ENCODE measurements around the gene NT5DC1.
A peak's percentile ranks its signal among the peaks of the same experiment; 100 is the strongest.
"Not testable (repeated sequence)": the region's sequence is repeated elsewhere in the genome, so short reads cannot be mapped to it uniquely, and the experiment has no call there.

The NT5DC1 gene

GRCh38 chr6:116090251-116090650 is 10.4 kb upstream of the NT5DC1 start:
- DNase-seq (ENCODE audit: low read depth): no peak

DNA sequence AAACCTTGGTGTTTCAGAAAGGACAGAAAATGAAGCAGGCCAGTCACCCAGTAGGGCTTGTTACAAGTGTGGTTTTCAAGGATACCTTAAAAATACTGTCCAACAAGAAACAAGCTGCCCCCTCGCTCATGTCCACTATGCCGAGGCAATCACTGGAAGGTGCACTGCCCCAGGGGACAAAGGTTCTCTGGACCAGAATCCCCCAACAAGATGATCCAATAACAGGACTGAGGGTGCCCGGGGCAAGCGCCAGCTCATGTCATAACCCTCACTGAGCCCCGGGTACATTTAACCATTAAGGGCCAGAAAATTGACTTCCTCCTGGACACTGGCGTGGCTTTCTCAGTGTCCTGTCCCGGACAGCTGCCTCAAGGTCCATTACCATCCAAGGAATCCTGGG is 6.6 kb upstream of the NT5DC1 start:
- no peak for DNase-seq (ENCODE audit: low read depth)

- DNase-seq (ENCODE audit: low read depth): not testable (repeated sequence)
Observed at GRCh38 chr6:116096048-116096759, 4.4 kb upstream of the NT5DC1 start.

DNA sequence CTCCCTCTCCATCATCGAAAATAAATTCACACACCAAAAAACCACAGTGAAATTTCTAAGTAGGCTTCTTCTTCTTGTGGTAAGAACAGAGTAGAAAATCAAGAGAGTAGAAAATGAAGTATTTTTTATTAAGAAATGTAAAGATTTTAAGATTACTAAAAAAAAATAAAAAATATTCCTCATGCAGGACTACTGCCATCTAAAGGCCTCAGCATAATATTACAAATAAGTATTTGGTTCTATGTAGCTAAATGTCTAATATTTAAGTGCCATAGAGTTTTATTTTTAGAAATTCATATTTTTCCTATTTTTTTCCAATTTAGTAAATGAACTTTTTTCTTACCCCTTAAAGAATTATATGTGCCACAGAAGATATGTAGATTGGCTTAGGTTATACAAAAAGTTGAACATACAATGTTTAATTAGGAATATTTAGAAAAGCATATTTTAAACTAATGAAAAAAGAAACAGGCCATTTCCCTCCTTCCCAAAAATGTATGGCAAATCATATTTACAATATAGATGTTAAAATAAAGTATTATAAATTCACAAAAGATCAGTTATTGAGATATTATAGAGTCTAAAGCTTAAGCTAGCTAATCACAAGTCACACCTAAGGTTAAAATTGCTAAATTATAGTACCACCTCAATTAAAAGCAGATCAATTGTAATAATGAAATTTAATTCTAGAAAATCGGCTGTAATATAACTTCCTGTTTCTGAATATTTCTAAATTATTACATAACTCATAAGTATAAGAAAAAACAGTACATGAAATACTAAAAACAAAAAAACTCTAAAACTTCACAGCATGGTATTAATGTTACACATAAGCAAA is 3.5 kb upstream of the NT5DC1 start:
- no peak for DNase-seq (ENCODE audit: low read depth)

DNA sequence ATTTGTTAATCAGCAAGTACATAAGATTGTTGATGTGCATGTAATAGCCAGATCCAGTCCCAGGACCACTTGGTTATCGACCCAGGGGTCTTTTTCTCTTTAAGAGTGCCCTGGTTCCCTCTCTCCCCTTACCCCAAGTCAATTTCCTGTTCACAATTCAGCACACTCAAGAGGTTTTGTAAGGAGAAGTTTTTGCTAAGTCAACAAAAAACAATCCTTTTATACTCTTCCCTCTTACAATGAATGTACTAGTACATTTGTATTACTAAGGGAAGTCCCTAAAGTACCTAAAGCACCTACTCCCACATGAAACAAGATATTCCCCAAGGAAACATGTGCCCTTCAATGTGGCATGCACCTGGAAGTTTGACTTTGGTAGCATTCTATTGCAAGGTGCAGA is 1.6 kb upstream of the NT5DC1 start:
- DNase-seq (ENCODE audit: low read depth): no peak

GRCh38 chr6:116101302-116101718 is 657 bp downstream of the NT5DC1 start:
- DNase-seq (ENCODE audit: low read depth): no peak

- no peak for DNase-seq (ENCODE audit: low read depth)
Observed at GRCh38 chr6:116101790-116102189, 1.1 kb downstream of the NT5DC1 start.

DNA sequence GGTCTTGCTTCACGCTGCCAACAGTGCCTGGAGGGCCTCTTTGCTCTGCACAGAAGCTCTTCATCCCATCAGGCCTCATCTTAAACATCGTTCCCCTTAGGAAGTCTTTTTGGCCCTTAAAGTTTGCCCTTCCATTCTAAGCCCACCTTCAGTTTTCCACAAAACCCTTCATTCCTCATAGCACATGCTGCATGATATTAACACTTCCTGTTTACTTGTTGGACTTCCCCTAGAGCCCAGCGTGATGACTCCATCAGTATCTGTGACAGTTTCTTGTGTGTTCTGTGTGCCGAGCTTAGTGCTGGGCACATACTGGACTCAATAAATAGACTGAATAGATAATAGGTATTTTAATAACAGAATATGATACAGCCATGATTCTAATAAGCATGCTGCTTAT is 2.2 kb downstream of the NT5DC1 start:
- DNase-seq (ENCODE audit: low read depth): no peak

DNA sequence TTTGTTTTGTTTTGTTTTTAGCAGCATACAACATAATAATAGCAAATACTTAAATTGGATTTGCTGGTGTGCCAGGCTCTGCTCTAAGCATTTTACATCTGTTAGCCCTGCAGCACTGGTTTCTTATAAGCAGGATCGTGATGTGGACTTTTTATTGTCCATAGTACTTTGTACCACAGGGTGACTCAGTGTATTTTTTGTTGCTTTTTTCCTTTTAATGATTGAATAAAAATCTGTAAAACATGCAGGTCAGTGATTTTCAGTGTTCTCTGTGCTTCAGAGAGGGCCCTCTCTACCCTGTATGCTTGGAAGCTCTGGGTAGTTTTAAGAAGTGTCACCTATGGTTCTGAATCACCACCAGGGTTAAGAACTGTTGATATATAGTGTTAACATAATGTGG is 4.0 kb downstream of the NT5DC1 start:
- no peak for DNase-seq (ENCODE audit: low read depth)

- DNase-seq (ENCODE audit: low read depth): no peak
Observed at GRCh38 chr6:116105247-116105646, 4.6 kb downstream of the NT5DC1 start.

DNA sequence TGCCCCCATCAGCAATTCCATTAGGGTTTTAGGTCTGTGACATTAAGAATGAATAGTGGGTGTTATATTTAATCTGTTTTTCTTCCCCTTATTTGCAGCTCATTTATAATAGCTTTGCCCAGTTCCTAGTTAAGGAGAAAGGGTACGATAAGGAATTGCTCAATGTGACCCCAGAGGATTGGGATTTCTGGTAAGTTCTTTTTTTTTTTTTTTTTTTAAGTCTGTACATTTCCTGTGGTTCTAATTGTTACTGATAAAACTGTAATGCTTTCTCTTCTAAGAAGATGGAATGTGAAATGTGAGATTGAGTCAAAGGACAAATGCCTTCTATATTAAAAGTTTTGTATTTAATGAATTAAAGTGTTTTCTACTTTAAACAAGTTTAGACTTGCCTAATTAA is 5.5 kb downstream of the NT5DC1 start:
- DNase-seq (ENCODE audit: low read depth): no peak

DNA sequence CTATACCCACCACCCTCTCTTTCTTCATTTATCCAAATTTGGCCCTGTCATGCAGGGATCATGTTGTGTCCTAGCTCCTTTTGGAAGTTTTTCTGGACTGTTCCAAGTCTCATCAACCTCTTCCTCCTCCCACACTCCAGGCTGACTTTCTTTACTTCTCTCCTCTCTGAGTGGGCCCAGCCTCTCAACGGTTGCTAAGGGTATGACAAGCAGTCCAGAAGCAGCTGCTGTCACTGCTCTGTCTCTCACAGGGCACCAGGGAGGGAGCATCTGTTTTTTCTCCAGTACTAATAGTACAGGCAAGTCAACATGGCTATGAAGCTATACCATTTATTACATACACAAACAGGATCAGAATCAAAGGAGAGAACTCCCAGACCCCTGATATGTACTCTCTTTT is 8.2 kb downstream of the NT5DC1 start:
- no peak for DNase-seq (ENCODE audit: low read depth)

DNA sequence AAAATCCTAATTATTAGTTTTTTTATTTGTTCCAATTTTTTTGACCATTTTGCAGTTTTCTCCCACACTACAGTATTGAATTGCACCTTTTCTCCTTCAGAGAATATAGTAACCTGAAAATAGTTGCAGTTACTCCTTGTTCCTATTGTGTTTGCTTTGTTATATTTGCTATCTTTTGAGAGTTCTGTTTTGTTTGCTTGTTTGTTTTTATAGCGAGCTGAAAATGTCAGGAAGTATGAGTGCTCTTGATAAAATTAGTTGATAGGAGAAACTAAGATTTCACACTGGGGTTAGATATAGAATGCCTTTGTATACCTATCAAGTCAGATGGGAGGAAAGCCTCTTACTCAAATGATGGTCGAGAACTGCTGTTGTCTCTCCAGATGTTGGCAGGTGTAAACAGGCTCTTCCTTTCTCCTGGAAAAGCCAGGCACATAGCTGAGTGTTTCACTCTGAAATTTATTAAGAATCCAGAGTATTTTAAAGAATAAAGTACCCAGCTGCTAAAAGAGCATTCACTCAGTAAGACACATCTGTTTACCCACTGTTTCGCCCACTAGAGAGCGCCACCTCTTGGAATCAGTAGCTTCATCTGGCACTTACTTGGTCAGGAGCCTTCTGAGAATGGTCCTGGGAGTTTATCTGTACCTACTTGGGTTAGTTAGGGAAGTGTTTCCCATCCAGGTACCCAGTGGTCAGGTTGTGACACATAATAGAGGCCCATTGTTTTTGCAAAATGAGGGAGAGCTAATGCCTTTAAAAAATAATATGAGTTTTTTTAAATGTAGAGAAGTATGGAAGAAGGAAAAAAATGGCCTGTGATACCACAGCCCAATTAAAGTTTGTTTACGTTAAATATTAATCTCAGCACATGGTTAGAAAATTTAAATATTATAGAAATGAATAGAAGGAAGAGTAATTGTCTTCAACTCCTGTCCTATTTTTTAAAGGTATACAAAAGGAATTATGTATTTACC is 11.2 kb downstream of the NT5DC1 start:
- DNase-seq (ENCODE audit: low read depth): no peak

DNA sequence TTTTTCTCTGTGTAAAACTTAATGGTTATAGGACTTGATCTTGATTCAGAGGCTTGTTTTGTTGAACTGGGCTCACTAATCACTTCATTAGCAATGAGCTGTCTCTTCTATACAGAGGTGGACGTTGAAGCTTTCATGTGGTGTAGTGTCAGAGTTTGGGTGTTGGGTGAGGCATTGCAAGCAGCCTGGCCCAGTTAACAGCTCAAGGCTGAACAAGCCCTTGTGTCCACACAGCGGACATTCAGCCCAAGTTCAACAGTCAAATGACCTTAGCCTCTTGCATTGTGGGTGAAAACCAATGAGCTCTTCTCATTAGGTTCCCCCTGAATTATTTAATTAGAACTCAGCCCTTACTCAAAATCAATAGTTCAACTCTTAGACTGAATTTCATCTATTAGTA is 12.7 kb downstream of the NT5DC1 start:
- DNase-seq (ENCODE audit: low read depth): no peak

GRCh38 chr6:116115781-116116180 is 15.1 kb downstream of the NT5DC1 start:
- no peak for DNase-seq (ENCODE audit: low read depth)

- no peak for DNase-seq (ENCODE audit: low read depth)
Observed at GRCh38 chr6:116118608-116119007, 18.0 kb downstream of the NT5DC1 start.

GRCh38 chr6:116120430-116120829 is 19.8 kb downstream of the NT5DC1 start:
- DNase-seq (ENCODE audit: low read depth): no peak

DNA sequence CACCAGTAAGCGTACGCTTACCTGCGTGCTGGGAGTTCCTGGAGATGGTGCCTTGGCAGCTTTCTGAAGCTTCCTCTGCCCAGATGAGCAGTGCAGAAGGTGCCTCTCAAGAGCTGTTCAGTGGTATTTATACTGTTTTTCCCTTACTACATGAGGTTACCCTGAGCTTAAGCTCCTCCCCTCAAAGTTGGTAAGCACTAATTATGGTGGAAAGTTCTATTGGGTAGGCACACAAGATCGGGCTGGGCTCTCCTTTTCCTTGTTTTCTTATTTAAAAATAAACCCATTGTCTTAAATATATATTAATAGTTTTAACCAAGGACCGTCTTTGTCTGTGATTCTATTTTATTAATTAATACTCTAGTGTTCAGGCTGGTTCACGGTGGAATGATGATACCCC is 25.4 kb downstream of the NT5DC1 start, which contains the start of gene COL10A1:
Gene COL10A1 (minus strand): TSS at position 101 of the 400 bp plus-strand sequence. CDS start 640 bp downstream, outside the sequence.
- no peak for DNase-seq (ENCODE audit: low read depth)

DNA sequence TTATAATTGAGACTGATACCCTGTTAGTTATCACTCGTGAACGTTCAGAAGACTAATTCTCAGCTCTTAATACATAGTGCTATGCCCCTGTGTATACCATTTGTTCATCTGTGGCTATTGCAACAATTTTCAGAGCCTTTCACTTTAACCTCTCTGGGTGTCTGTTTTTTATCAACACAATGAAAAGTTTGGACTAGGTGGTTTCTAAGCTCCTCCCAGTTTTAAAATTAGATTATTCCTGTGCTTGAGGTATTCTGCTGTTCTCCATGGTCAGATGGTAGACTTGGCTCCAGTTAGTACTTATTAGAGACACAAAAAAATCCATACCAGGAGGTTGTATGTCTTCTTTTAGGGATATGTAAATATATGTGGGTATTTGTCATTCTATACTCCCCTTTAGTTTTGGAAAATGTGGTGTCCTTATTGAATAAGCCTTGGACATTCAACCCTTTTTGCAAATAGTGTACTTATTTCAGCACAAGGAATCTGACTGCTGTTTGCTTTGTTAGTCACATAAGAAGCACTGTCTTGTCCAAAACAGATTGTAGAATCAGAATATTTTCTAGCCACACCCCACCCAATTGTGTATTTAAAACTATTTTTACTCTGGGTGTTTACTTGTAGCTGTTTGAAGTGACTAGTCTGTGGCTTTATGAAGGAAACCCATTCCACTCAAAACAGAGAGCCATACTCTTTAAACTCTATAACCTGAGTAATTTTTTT is 27.3 kb downstream of the NT5DC1 start:
- DNase-seq (ENCODE audit: low read depth): no peak

DNA sequence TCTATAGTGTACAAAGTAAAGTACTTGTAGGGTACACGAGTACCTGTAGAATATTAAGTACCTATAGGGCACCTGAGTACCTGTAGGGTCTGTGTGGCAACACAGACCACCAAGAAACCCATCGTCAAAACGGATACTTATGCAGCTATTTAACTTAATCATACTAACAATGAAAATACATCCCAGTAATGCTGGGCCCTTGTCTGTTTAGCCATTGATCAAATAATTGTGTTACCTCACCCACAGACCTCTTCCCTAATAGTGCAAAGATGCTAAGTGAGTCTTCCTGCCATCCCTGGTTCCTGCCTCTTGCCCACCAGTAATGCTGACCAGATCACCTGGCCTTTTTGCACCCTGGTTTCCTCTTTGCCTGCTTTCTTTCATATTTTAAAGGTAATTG is 32.8 kb downstream of the NT5DC1 start:
- no peak for DNase-seq (ENCODE audit: low read depth)

DNA sequence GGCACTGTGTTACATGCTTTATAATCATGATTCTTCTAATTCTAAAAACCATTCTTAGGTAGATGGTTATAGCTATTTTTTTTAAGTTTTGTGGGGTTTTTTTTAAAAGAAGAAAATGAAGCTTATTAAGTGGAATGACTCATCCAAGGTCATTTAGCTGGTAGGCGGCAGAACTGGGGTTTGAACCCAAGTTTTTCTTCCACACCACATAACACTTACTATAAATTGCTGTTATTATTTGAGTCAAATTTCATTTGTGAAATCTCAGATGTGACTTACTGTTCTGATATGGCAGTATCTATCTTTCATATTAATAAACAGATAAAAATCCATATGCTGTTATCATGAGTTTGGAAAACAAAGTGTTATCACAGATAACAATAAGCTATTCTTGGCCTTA is 35.7 kb downstream of the NT5DC1 start:
- no peak for DNase-seq (ENCODE audit: low read depth)

DNA sequence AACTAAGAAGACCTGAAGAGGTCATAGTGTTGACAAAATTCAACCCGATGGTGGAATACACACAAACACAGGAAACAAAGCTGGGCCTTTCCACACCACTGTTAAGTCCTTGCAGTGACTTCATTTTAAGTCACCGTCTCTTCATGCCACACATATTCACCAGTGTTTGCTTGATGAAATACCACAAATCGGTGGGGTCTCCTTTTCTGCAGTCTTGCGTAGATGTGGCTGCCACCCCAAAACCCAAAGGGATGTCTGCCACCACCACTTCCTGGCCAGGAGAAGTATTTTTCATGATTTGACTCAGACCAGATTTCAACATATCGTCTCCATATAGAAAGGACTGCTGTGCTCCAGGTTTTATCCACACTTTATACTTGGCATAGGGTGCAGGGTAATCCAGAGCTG is 36.3 kb downstream of the NT5DC1 start:
- peak; percentile 2 for DNase-seq (ENCODE audit: low read depth)

All from stimulated activated CD8-positive, alpha-beta memory T cell treated with anti-CD3 and anti-CD28 coated beads, Interleukin-15, amount 100 ng/mL, for 24 hours (primary cell).